C4-2B (cell line): Measurements from ENCODE around the gene SLC23A1.

Experiments
- CTCF ChIP-seq: fragments of 450-650 bp; conservative IDR thresholded peaks from 2 replicates; pipeline ENCODE4 v1.5.1; 2017; ENCODE audit warnings: mild to moderate bottlenecking
- ZFX ChIP-seq: fragments of 450-650 bp; IDR thresholded peaks from 2 replicates; pipeline ENCODE4 v1.6.1; 2017

DNA sequence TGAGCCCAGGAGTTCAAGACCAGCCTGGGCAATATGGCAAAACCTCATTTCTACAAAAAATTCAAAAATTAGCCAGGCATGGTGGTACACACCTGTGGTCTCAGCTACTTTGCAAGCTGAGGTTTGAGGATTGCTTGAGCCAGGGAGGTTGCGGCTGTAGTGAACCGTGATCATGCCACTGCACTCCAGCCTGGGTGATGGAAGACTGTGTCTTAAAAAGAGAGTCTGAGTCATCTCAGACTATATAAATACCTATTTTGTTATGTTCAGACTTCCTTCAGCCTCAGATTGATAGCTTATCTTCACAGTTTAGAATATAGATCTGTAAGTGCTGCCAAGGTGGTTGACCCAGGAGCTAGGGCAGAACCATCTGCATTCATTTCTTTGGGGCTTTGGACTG is 43.0 kb downstream of the SLC23A1 start:
- TF ChIP-seq CTCF (no peak), ZFX (no peak)
